ENCODE results near the gene NOSIP. TPM values are rescaled to one million over a fixed set of nuclear protein-coding genes. Genes with fewer than 3 reads are reported as not detected.

NOSIP gene
- total RNA-seq, 6 experiments from 2014 or later: 16.2 to 31.9 (median 23.2) TPM

DNA sequence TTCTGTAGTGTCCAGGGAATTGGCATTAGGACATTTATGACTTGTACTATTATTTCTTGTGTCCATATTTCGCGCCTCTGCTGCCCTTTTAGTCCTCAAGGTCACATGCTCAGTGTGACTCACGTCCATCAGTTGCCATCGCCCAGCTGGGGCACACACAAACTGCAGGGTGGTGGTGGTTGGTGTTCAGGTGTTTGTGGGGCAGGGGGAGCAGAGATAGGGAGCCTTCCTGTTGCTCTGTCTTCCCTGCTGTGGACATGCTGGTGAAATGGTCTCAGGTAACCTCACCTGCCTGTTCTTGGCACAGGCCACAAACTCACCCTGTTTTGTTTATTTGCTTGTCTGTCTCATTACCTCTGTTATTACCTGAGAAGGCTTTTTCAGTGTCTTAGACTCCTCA, 33.0 kb upstream of the NOSIP start:
- no peak overlapping the region for H3K4me3 ChIP-seq
- WGBS (ENCODE audit: insufficient coverage, low coverage, low lambda C conversion rate, missing lambda C conversion rate): 89% methylated on average over 4 of the region's 4 CpGs
- no peaks in the 10 kb centered on the region for H3K9me3 ChIP-seq
- no peak for ATAC-seq
- H3K4me1 ChIP-seq: no peaks in the 10 kb centered on the region
- no peak for DNase-seq
- no peak overlapping the region for H3K27ac ChIP-seq
- TF ChIP-seq POLR2A (IDR thresholded peaks at IDR 0.05): no peak
- H3K36me3 ChIP-seq: peaks cover 0 to 30% (median 12%) of the 10 kb centered on the region in 4 donors
- intact Hi-C loops (cut with DNase I): no loop called here
- H3K27me3 ChIP-seq: no peaks in the 10 kb centered on the region

DNA sequence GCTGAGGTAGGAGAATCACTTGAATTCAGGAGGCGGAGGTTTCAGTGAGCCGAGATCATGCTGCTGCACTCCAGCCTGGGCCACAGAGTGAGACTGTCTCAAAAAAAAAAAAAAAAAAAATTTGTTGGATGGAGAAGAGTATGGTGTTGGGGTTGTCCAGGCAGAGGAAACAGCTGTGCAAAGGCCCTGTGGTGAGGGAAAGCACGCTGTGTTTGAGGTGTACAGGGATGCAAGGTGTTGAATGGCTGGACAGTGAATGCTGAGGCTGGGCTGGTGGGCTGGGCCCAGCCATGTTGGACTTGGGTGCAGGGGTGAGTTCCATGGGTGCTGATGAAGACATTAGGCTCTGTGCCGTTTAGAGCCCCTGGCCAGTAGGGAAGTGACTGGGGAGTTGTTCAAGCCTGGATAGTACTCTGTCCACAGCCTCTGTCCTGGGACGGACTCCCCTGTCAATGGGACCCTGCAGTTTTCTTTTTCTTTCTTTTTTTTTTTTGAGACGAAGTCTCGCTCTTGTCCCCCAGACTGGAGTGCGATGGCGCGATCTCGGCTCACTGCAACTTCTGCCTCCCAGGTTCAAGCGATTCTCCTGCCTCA, 29.2 kb upstream of the NOSIP start:
- Histone ChIP-seq H3K27ac (no peak overlapping the region), H3K4me3 (no peak overlapping the region), H3K27me3 (no peaks in the 10 kb centered on the region), H3K4me1 (no peaks in the 10 kb centered on the region), H3K9me3 (no peaks in the 10 kb centered on the region), H3K36me3 (peaks cover 0 to 19% (median 1%) of the 10 kb centered on the region in 4 donors)
- 93% methylated on average over 5 of the region's 12 CpGs for WGBS (ENCODE audit: insufficient coverage, low coverage, low lambda C conversion rate, missing lambda C conversion rate)
- intact Hi-C loops (cut with DNase I): no loop called here
- ATAC-seq (no peak), DNase-seq (no peak)
- TF ChIP-seq POLR2A (IDR thresholded peaks at IDR 0.05): no peak
- TF ChIP-seq, protein P1, sequence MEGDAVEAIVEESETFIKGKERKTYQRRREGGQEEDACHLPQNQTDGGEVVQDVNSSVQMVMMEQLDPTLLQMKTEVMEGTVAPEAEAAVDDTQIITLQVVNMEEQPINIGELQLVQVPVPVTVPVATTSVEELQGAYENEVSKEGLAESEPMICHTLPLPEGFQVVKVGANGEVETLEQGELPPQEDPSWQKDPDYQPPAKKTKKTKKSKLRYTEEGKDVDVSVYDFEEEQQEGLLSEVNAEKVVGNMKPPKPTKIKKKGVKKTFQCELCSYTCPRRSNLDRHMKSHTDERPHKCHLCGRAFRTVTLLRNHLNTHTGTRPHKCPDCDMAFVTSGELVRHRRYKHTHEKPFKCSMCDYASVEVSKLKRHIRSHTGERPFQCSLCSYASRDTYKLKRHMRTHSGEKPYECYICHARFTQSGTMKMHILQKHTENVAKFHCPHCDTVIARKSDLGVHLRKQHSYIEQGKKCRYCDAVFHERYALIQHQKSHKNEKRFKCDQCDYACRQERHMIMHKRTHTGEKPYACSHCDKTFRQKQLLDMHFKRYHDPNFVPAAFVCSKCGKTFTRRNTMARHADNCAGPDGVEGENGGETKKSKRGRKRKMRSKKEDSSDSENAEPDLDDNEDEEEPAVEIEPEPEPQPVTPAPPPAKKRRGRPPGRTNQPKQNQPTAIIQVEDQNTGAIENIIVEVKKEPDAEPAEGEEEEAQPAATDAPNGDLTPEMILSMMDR (IDR thresholded peaks at IDR 0.05): no peak

DNA sequence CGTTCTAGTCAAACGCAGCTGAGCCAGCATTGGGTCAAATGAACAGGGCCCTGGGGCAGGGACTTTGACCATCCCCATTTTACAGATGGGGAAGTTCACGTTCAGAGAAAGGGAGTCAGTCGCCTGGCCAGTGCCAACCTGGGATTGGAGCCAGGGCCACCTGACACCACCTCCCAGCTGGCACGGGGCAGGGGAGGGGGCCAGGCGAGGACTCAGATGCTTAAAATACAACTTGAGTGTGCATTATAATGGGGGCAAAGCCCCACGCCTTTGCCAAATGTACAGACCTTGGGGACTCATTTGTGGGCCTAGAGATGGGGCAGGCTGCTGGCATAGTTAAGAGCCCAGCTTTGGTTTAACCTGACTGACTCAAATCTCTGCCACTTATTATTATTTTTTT, 25.2 kb upstream of the NOSIP start:
- DNase-seq (no peak), ATAC-seq (no peak)
- no peak overlapping the region for H3K27ac ChIP-seq
- no peak for TF ChIP-seq POLR2A (IDR thresholded peaks at IDR 0.05)
- TF ChIP-seq, protein P1 (IDR thresholded peaks at IDR 0.05): no peak
- H3K4me1 ChIP-seq: no peaks in the 10 kb centered on the region
- 20% methylated on average over 1 of the region's 7 CpGs for WGBS (ENCODE audit: insufficient coverage, low coverage, low lambda C conversion rate, missing lambda C conversion rate)
- intact Hi-C loops (cut with DNase I): no loop called here
- H3K27me3 ChIP-seq: no peaks in the 10 kb centered on the region
- peaks cover 0 to 37% (median 6%) of the 10 kb centered on the region in 4 donors for H3K36me3 ChIP-seq
- no peaks in the 10 kb centered on the region for H3K9me3 ChIP-seq
- H3K4me3 ChIP-seq: no peak overlapping the region

DNA sequence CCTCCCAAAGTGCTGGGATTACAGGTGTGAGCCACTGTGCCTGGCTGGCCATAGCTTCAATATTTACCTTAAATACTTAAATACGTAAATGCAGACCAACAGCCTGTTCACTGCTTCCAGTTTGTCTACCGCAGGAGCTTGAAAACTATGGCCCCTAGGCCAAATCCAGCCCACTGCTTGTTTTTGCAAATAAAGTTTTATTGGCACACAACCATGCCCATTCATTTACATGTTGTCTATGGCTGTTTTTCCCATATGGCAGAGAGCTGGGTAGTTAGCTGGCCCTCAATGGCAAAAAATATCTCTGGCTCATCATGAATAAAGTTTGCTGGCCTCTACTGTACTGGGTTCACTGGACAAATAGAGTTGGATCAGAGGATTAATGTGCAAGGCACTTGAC, 22.4 kb upstream of the NOSIP start:
- Histone ChIP-seq H3K9me3 (no peaks in the 10 kb centered on the region), H3K27me3 (no peaks in the 10 kb centered on the region), H3K4me3 (no peak overlapping the region), H3K4me1 (no peaks in the 10 kb centered on the region), H3K27ac (no peak overlapping the region), H3K36me3 (peaks cover 0 to 44% (median 13%) of the 10 kb centered on the region in 4 donors)
- no peak for DNase-seq
- no peak for ATAC-seq
- 80% methylated on average over 1 of the region's 2 CpGs for WGBS (ENCODE audit: insufficient coverage, low coverage, low lambda C conversion rate, missing lambda C conversion rate)
- intact Hi-C loops (cut with DNase I): no loop called here
- no peak for TF ChIP-seq POLR2A (IDR thresholded peaks at IDR 0.05)
- TF ChIP-seq, protein P1 (IDR thresholded peaks at IDR 0.05): no peak

DNA sequence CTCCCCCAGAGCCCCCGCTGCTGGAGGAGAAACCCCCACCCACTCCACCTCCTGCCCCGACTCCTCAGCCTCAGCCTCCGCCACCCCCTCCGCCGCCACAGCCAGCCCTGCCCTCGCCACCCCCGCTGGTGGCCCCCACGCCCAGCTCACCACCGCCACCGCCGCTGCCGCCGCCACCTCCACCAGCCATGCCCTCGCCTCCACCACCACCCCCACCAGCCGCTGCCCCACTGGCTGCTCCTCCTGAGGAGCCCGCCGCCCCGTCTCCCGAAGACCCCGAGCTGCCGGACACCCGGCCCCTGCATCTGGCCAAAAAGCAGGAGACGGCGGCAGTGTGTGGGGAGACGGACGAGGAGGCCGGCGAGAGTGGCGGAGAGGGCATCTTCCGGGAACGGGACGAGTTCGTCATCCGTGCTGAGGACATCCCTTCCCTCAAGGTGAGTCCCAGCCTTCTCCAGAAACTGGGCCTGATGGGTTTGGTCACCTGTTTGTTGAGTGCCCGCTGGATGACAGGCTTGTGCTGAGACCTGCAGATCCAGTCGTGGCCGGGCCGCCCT, 21.2 kb upstream of the NOSIP start:
- 87% methylated on average over 14 of the region's 38 CpGs for WGBS (ENCODE audit: insufficient coverage, low coverage, low lambda C conversion rate, missing lambda C conversion rate)
- no peaks in the 10 kb centered on the region for H3K9me3 ChIP-seq
- intact Hi-C loops (cut with DNase I): no loop called here
- H3K4me3 ChIP-seq: no peak overlapping the region
- DNase-seq (no peak), ATAC-seq (no peak)
- TF ChIP-seq, protein P1 (IDR thresholded peaks at IDR 0.05): no peak
- no peak for TF ChIP-seq POLR2A (IDR thresholded peaks at IDR 0.05)
- H3K27ac ChIP-seq: no peak overlapping the region
- H3K36me3 ChIP-seq: peaks cover 0 to 46% (median 13%) of the 10 kb centered on the region in 4 donors
- H3K4me1 ChIP-seq: no peaks in the 10 kb centered on the region
- H3K27me3 ChIP-seq: no peaks in the 10 kb centered on the region

Data from right lobe of liver (tissue), 6 donors.